ENCODE data around the gene SOX6.

- TF ChIP-seq, protein P1, sequence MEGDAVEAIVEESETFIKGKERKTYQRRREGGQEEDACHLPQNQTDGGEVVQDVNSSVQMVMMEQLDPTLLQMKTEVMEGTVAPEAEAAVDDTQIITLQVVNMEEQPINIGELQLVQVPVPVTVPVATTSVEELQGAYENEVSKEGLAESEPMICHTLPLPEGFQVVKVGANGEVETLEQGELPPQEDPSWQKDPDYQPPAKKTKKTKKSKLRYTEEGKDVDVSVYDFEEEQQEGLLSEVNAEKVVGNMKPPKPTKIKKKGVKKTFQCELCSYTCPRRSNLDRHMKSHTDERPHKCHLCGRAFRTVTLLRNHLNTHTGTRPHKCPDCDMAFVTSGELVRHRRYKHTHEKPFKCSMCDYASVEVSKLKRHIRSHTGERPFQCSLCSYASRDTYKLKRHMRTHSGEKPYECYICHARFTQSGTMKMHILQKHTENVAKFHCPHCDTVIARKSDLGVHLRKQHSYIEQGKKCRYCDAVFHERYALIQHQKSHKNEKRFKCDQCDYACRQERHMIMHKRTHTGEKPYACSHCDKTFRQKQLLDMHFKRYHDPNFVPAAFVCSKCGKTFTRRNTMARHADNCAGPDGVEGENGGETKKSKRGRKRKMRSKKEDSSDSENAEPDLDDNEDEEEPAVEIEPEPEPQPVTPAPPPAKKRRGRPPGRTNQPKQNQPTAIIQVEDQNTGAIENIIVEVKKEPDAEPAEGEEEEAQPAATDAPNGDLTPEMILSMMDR (IDR thresholded peaks at IDR 0.05) = no peak
- no peak for TF ChIP-seq POLR2A (IDR thresholded peaks at IDR 0.05)
These were observed 132.8 kb downstream of the SOX6 start for GRCh38 chr11:16223558-16223957.
